ENCODE results near the gene ROBO1. TPM values are rescaled to one million over a fixed set of nuclear protein-coding genes. Genes with fewer than 3 reads are reported as not detected.
"Not testable (repeated sequence)": the region's sequence is repeated elsewhere in the genome, so short reads cannot be mapped to it uniquely, and the experiment has no call there.

Gene ROBO1
- total and polyA plus RNA-seq, 2 experiments from 2014 or later, result 29.3 to 171 TPM

DNA sequence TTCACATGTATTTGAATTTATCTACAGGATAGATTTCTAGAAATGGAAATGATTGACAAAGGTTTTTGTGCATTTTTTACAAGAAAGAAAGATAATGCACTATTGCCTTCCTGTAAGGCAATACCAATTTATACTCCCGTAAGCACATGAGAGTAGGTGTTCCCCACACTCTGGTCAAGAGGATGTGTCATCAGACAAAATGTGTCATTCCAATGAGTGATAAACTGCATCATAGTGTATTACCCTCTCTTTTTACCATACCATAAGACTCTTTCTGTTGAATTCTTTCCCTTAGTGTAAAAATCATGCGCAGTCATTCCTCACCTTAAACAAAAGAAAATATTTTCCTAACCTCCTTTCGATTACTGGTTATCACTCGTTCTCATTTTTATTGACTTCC, 251.0 kb downstream of the ROBO1 start:
- DNase-seq (ENCODE audit: low read depth in 1 of 2, low spot score in 1 of 2), result no peak
- Histone ChIP-seq H3K27ac (no peak overlapping the region), H3K4me3 (no peak overlapping the region), H3K27me3 (peaks cover 4% of the 10 kb centered on the region), H3K36me3 (no peaks in the 10 kb centered on the region), H3K4me1 (ENCODE audit: low read depth) (no peaks in the 10 kb centered on the region), H3K9me3 (ENCODE audit: low read depth) (no peaks in the 10 kb centered on the region)
- TF ChIP-seq CTCF (IDR thresholded peaks at IDR 0.05; ENCODE audit: low read depth, low read length), result no peak

- Histone ChIP-seq H3K27ac (no peak overlapping the region), H3K4me1 (ENCODE audit: low read depth) (no peaks in the 10 kb centered on the region), H3K36me3 (no peaks in the 10 kb centered on the region), H3K27me3 (no peaks in the 10 kb centered on the region), H3K4me3 (no peak overlapping the region), H3K9me3 (ENCODE audit: low read depth) (no peaks in the 10 kb centered on the region)
- no peak for TF ChIP-seq CTCF (IDR thresholded peaks at IDR 0.05; ENCODE audit: low read depth, low read length)
- peak in 1 of 2 donors; percentile 90 for DNase-seq (ENCODE audit: low read depth in 1 of 2, low spot score in 1 of 2)
Measured at GRCh38 chr3:79515072-79515471, 252.7 kb downstream of the ROBO1 start.

DNA sequence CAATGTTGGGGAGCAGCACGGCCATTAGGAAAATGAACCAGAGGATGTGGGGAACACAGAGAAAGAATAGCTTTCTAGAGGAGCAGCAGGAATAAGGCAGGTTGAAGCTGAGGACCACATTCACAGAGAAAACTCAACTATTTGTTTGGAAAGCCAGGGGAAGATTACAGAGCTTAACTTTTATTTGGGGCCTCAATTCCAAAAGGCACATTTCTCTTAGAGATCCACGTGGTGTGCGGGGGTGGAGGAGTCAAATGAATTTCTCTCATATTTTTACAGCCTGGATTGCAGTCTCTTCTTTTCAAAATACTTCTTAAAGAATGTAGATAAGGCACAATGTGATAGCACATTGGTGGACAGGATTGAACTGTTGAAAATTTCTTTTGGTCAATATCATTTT, 253.7 kb downstream of the ROBO1 start:
- H3K9me3 ChIP-seq (ENCODE audit: low read depth), result no peaks in the 10 kb centered on the region
- no peaks in the 10 kb centered on the region for H3K4me1 ChIP-seq (ENCODE audit: low read depth)
- H3K27ac ChIP-seq, result no peak overlapping the region
- no peak for TF ChIP-seq CTCF (IDR thresholded peaks at IDR 0.05; ENCODE audit: low read depth, low read length)
- DNase-seq (ENCODE audit: low read depth in 1 of 2, low spot score in 1 of 2), result peak in 1 of 2 donors; percentile 36
- no peaks in the 10 kb centered on the region for H3K36me3 ChIP-seq
- no peak overlapping the region for H3K4me3 ChIP-seq
- H3K27me3 ChIP-seq, result no peaks in the 10 kb centered on the region

GRCh38 chr3:79506751-79507150, 261.0 kb downstream of the ROBO1 start:
- Histone ChIP-seq H3K4me1 (ENCODE audit: low read depth) (no peaks in the 10 kb centered on the region), H3K27me3 (no peaks in the 10 kb centered on the region), H3K9me3 (ENCODE audit: low read depth) (no peaks in the 10 kb centered on the region), H3K4me3 (no peak overlapping the region), H3K27ac (no peak overlapping the region), H3K36me3 (no peaks in the 10 kb centered on the region)
- TF ChIP-seq CTCF (IDR thresholded peaks at IDR 0.05; ENCODE audit: low read depth, low read length), result no peak
- no peak for DNase-seq (ENCODE audit: low read depth in 1 of 2, low spot score in 1 of 2)

GRCh38 chr3:79502216-79502681, 265.5 kb downstream of the ROBO1 start:
- H3K27ac ChIP-seq; H3K4me3 ChIP-seq; DNase-seq (ENCODE audit: low read depth in 1 of 2, low spot score in 1 of 2); H3K36me3 ChIP-seq; H3K4me1 ChIP-seq (ENCODE audit: low read depth); H3K27me3 ChIP-seq; H3K9me3 ChIP-seq (ENCODE audit: low read depth): not testable (repeated sequence)

DNA sequence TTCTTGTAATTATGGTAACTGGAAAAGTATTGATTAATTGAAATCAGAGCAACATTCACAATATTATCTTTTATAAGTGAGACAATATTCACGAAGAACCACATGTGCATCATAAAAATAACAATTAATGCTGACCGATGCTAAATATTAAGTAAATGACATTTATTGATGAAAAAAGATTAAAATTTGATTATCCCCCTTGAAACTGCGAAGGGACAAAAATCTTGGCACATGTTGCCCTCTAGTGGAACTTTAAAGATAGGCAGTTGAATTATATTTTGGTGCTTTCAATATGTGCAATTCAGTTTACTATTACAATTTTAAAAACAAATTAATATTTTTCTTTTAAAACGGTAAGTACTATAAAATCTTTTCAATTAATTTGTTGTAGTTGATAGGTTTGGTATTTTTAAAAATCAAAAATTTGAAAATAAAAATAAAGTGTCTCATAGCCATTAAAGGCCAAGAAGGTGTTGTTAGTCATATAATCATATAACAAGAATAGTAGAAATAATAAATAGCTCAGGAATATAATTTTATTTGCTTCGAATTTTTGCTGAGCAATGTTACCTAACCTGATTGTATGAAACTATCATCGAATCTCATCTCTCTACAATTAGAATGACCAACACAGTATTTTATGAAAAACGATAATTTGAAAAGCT, 270.2 kb downstream of the ROBO1 start:
- H3K4me1 ChIP-seq (ENCODE audit: low read depth), result no peaks in the 10 kb centered on the region
- no peaks in the 10 kb centered on the region for H3K27me3 ChIP-seq
- no peak overlapping the region for H3K4me3 ChIP-seq
- H3K27ac ChIP-seq, result no peak overlapping the region
- H3K36me3 ChIP-seq, result no peaks in the 10 kb centered on the region
- TF ChIP-seq CTCF (IDR thresholded peaks at IDR 0.05; ENCODE audit: low read depth, low read length), result peak; percentile 69
- peak; percentile 23 to 38 for DNase-seq (ENCODE audit: low read depth in 1 of 2, low spot score in 1 of 2)
- no peaks in the 10 kb centered on the region for H3K9me3 ChIP-seq (ENCODE audit: low read depth)

Data from cardiac muscle cell (in vitro differentiated cells and primary cell).